GM18907 (cell line): ENCODE data around the gene UBE2G2.

ENCODE experiments used
- ATAC-seq: cut with Tn5 transposase; IDR thresholded peaks from one replicate; pipeline ENCODE4 v1.9.1; 2021; ENCODE audit warnings: mild to moderate bottlenecking, moderate library complexity; ENCODE audit not compliant: unreplicated experiment

The UBE2G2 gene

DNA sequence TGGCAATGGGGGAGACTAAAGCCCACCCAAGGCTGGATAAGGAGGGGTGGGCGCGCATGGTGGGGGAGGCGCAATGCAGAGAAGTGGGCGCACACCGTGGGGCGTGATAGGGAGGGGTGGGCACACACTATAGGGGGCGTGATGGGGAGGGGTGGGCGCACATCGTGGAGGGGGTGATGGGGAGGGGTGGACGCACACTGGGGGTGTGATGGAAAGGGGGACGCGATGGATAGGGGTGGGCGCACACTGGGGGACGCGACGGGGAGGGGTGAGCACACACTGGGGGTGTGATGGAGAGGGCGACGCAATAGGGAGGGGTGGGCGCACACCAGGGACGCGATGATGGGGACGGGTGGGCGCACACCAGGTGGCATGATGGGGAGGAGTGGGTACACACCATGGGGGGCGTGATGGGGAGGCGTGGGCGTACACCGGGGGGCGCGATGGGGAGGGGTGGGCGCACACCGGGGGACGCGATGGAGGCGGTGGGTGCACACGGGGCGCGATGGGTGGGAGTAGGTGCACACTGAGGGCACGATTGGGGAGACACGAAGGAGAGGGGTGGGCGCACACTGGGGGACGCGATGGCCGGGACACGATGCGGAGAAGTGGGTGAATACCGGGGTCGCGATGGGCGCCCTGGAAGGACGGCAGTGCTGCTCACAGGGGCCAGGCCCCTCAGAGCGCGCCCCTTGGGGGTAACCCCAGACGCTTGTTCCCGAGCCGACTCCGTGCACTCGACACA lies 15.3 kb upstream of the UBE2G2 start:
- no peak for ATAC-seq

GRCh38 chr21:44815852-44816628 lies 14.4 kb upstream of the UBE2G2 start:
- ATAC-seq, result no peak

GRCh38 chr21:44815225-44815624 lies 13.6 kb upstream of the UBE2G2 start:
- ATAC-seq, result no peak

GRCh38 chr21:44814498-44815023 lies 12.9 kb upstream of the UBE2G2 start:
- ATAC-seq, result no peak

DNA sequence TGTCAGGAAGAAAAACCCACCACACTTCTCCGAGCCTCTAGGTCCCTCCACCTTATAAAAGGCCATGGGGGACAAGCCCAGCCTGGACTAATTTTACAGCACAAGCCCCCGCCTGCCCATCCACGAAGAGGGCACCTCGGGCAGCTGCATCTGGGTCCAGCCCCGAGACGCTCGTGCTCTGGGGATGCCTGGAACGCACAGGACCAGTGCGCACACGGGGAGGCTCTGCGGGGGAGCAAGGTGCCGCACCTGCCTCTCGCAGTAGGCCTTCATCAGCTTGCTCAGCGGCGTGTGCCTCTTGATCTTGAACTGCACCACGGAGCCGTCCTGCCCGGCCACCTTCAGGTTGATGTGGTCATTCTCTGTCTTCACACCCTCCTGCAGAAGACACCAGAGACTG lies 12.1 kb upstream of the UBE2G2 start:
- ATAC-seq, result no peak

DNA sequence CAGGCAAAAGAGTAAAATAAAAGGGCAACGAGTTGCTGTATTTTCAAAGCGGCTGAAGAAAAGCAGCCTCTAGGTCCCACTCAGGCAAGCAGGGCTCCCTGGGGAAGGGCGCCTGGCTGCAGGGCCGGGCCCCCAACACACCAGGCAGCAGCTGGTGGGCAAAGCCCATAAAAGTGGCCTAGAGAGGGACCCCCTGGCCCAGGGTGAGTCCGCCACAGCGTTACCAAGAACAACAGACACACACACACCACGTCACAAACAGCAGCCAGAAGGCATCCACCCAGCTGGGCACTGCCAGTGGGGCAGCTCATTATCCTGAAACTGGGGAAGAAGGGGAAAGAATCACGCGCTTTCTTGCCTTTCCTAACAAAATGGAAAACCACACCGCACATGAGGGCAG lies 11.5 kb upstream of the UBE2G2 start:
- no peak for ATAC-seq

- no peak for ATAC-seq
These were observed 11.0 kb upstream of the UBE2G2 start for GRCh38 chr21:44812640-44813039.

DNA sequence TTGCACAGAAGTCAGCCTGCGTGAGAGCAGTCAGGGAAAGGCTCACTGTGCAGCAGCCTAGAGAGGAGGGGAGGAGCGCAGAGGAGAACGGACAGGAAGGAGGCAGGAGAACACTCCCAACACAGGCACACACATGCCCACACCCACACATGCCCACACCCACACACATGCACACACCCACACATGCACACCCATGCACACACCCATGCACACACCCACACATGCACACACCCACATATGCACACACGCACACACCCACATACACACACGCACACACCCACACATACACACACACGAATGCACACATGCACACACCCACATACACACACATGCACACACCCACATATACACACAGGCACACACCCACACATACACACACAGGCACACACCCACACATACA lies 9.2 kb upstream of the UBE2G2 start:
- no peak for ATAC-seq

- no peak for ATAC-seq
These were observed 4.2 kb upstream of the UBE2G2 start for GRCh38 chr21:44805859-44806258.

GRCh38 chr21:44805226-44805625 lies 3.6 kb upstream of the UBE2G2 start:
- ATAC-seq, result no peak

DNA sequence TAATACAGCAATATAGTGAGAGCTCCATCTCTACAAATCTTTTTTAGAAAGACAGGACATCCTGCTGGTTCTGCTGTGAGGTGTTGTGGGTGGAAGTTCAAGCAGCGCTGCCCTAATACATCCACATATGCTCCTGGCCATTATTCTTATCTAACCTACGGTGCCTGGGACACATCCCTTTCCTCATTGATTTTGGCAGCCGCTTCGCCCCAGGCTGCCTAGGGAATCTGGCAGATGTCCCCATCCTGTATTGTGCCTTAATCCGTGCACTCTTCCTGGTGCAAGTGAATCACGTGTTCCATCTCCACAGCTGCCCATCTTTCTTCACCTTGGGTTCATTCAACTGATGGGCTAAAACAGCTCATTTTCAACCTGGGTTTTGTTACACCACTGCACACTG lies 3.1 kb upstream of the UBE2G2 start:
- ATAC-seq, result no peak

- no peak for ATAC-seq
These were observed 2.0 kb upstream of the UBE2G2 start for GRCh38 chr21:44803651-44804050.

GRCh38 chr21:44802396-44803153 lies 955 bp upstream of the UBE2G2 start:
- no peak for ATAC-seq

DNA sequence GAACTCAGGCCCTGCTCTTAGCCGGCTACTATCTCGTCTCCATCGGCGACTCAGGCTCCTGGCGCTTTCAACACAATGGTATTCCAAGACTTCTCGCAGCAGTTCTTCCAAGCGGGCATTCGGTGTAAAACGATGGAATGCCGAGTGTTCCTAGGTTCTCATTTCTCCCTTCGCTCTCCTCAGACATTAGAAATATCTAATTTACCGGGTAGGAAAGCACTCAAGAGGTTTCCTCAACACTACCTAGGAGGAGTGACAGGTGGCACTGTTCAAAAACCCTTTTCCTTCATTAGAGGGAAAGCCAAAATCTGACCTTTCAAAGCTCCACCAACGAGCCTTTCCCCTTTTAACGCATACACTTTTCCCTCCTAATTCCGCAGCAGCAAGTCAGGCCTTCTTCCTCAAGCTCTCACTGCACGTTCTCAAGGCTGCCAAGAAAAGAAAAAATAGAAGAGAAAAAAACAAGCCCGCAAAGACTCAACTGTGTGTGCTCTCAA lies 601 bp downstream of the UBE2G2 start:
- peak; percentile 35 for ATAC-seq

DNA sequence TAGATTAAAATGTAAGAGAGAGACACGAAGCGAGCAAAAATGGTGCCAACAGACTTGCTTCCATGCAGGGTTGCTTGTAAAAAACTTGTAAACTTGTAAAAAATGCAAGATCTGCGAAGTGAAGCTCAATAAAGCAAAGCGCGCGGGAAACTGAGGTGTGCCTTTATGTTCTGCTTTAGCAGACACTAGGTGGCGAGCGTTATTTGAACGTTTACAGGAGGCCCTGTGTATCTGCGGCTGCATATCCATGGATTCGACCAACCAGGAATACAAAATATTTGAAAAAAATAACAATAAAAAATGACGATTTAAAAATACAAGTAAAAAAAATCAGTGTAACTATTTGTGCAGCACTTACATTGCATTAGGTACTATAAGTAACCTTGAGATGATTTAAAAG lies 1.5 kb downstream of the UBE2G2 start:
- no peak for ATAC-seq

GRCh38 chr21:44799646-44800045 lies 2.0 kb downstream of the UBE2G2 start:
- ATAC-seq, result no peak

GRCh38 chr21:44797775-44798174 lies 3.8 kb downstream of the UBE2G2 start:
- no peak for ATAC-seq

DNA sequence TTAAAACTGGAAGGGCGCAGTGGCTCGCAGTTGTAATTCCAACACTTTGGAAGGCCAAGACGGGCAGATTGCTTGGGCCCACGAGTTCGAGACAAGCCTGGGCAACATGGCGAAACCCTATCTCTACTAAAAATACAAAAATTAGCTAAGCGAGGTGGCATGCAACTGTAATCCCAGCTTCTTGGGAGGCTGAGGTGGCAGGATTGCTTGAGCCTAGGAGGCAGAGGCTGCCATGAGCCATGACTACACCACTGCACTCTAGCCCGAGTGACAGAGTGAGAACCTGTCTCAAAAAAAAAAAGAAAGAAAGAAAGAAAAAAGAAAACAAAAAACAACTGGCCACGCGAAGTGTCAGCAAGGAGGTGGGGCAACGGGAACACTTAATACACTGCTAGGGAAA lies 6.3 kb downstream of the UBE2G2 start:
- no peak for ATAC-seq

DNA sequence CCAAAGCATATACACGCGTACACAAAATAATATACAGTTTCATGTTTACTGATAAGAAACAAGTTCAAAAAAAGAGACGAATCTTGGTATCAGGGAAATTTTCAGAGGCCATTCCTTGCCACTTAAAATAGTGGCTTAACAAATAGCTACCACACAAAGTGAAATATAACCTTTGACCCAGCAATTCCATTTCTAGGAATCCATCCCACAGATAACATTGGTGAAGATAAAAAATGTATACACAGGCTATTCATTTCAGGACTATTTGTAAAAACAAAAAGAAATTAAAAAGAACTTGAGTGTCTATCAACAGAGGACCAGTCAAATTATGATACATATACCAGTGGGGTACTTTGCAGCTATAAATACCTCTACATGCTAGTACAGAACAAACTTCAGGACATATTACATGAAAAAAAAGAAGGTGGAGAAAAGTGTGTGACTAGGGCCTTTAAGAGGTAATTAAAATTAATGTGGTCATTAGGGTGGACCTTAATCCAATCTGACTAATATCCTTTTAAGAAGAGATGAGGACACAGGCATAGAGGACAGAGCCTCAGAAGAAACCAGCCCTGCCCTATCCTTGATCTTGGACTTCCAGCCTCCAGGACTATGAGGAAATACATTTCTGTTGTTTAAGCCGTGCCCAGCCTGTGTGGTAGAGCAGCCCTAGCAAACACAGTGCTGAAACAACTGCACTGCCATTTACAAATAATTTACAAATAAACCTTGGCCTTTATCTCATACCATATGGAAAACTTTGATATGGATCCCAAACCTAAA lies 7.8 kb downstream of the UBE2G2 start:
- no peak for ATAC-seq
